Measurements from ENCODE around the gene SPPL3.

Gene SPPL3

DNA sequence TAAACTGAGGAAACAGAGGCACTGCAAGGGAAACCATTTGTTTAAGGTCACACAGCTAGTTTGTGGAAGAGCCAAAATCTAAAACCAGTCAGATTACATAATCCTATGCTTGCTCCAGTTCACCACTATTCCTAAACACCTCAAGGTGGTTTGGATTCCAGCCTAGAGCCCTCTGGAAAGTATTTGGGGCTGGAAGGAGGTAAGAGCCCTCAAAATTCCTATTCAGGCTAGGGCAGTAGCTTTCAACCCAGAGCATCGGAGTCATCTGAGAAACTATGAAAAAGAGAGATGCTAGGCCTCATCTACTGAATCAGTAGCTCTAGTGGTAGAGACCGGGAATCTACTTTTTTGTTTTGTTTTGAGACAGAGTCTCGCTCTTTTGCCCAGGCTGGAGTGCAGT lies 16.0 kb upstream of the SPPL3 start:
- no peak overlapping the region for H3K27ac ChIP-seq
- H3K27me3 ChIP-seq: no peaks in the 10 kb centered on the region
- peaks cover 3% of the 10 kb centered on the region for H3K9me3 ChIP-seq
- TF ChIP-seq, protein P1, sequence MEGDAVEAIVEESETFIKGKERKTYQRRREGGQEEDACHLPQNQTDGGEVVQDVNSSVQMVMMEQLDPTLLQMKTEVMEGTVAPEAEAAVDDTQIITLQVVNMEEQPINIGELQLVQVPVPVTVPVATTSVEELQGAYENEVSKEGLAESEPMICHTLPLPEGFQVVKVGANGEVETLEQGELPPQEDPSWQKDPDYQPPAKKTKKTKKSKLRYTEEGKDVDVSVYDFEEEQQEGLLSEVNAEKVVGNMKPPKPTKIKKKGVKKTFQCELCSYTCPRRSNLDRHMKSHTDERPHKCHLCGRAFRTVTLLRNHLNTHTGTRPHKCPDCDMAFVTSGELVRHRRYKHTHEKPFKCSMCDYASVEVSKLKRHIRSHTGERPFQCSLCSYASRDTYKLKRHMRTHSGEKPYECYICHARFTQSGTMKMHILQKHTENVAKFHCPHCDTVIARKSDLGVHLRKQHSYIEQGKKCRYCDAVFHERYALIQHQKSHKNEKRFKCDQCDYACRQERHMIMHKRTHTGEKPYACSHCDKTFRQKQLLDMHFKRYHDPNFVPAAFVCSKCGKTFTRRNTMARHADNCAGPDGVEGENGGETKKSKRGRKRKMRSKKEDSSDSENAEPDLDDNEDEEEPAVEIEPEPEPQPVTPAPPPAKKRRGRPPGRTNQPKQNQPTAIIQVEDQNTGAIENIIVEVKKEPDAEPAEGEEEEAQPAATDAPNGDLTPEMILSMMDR (IDR thresholded peaks at IDR 0.05): no peak
- H3K4me1 ChIP-seq (ENCODE audit: control insufficient read depth in 1 of 2, insufficient read depth in 1 of 2, low read depth in 1 of 2, low read length in 1 of 2): no peaks in the 10 kb centered on the region
- no peaks in the 10 kb centered on the region for H3K36me3 ChIP-seq
- H3K4me3 ChIP-seq (ENCODE audit: low read depth in 1 of 2, low read length in 1 of 2): no peak overlapping the region

DNA sequence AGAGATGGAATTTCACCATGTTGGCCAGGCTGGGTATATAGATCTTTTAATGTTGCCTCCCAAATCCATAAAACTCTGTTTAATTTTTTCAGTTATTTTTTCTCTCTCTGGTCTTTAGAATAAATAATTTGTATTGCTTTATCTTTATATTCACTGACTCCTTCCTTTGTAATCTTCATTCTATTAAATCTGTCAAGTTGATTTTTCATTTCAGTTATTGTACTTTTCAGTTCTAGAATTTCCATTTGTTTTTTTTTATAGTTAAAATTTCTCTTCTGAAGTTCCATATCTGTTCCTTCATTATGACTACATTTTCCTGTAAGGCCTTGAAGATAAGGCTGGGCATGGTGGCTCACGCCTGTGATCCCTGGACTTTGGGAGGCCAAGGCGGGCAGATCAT lies 13.6 kb upstream of the SPPL3 start:
- Histone ChIP-seq H3K27me3 (no peaks in the 10 kb centered on the region), H3K4me1 (ENCODE audit: control insufficient read depth in 1 of 2, insufficient read depth in 1 of 2, low read depth in 1 of 2, low read length in 1 of 2) (no peaks in the 10 kb centered on the region), H3K9me3 (peaks cover 3% of the 10 kb centered on the region), H3K27ac (no peak overlapping the region), H3K4me3 (ENCODE audit: low read depth in 1 of 2, low read length in 1 of 2) (no peak overlapping the region), H3K36me3 (no peaks in the 10 kb centered on the region)
- TF ChIP-seq, protein P1 (IDR thresholded peaks at IDR 0.05): no peak

DNA sequence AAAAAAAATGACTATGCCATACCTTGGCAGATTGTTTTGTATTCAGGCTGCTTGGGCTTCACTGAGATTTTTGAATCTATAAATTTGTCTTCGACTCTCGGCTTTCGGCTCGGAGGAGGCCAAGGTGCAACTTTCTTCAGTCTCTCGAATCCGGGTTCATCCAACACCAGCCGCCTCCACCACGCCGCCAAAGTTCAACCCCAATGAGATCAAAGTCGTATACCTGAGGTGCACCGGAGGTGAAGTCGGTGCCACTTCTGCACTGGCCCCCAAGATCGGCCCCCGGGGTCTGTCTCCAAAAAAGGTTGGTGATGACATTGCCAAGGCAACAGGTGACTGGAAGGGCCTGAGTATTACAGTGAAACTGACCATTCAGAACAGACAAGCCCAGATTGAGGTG lies 12.4 kb upstream of the SPPL3 start:
- Histone ChIP-seq H3K27ac (no peak overlapping the region), H3K4me1 (ENCODE audit: control insufficient read depth in 1 of 2, insufficient read depth in 1 of 2, low read depth in 1 of 2, low read length in 1 of 2) (no peaks in the 10 kb centered on the region), H3K36me3 (no peaks in the 10 kb centered on the region), H3K4me3 (ENCODE audit: low read depth in 1 of 2, low read length in 1 of 2) (no peak overlapping the region), H3K9me3 (peaks cover 3% of the 10 kb centered on the region), H3K27me3 (no peaks in the 10 kb centered on the region)
- TF ChIP-seq, protein P1 (IDR thresholded peaks at IDR 0.05): no peak

DNA sequence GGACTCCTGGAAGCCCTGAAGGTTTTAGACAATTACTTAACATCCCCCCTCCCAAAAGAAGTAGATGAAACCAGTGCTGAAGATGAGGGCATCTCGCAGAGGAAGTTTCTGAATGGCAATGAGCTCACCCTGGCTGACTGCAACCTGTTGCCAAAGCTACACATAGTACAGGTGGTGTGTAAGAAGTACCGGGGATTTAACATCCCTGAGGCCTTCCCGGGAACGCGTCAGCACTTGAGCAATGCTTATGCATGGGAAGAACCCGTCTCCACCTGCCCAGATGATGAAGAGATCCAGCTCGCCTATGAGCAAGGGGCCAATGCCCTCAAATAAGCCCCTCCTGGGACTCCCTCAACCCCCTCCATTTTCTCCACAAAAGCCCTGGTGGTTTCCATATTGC lies 10.6 kb upstream of the SPPL3 start:
- TF ChIP-seq, protein P1 (IDR thresholded peaks at IDR 0.05): no peak
- Histone ChIP-seq H3K9me3 (peaks cover 3% of the 10 kb centered on the region), H3K4me3 (ENCODE audit: low read depth in 1 of 2, low read length in 1 of 2) (no peak overlapping the region), H3K27me3 (no peaks in the 10 kb centered on the region), H3K4me1 (ENCODE audit: control insufficient read depth in 1 of 2, insufficient read depth in 1 of 2, low read depth in 1 of 2, low read length in 1 of 2) (no peaks in the 10 kb centered on the region), H3K36me3 (no peaks in the 10 kb centered on the region), H3K27ac (no peak overlapping the region)

DNA sequence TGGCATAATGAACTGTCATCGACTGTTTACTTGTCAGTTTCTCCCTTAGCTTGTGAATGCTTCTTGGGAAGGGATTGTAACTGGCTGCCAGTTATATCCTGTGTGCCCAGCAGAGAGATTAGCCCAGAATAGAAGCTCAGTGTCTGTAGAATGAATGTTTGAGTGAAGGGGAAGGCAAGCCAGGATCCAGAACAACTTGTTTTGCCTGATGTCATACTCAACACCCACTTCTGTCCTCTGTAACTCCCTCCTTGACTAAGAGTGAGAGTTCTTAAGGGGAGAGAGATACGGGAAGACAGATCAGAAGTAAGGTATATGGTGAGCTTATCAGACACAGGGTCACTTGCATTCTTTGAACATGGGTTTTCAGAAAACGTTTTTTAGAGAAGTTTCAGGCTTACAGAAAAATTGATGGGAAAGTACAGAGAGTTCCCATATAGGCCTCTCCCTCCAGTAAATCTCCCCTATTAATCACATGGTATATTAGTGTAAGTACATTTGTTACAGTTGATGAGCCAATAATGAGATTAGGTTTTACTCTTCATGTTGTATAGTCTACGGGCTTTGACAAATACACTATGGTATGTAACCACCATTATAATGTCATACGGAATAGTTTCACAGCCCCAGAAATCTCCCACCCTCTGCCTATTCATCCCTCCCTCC lies 5.6 kb upstream of the SPPL3 start:
- TF ChIP-seq, protein P1 (IDR thresholded peaks at IDR 0.05): no peak
- H3K4me3 ChIP-seq (ENCODE audit: low read depth in 1 of 2, low read length in 1 of 2): no peak overlapping the region
- no peak overlapping the region for H3K27ac ChIP-seq
- no peaks in the 10 kb centered on the region for H3K36me3 ChIP-seq
- H3K4me1 ChIP-seq (ENCODE audit: control insufficient read depth in 1 of 2, insufficient read depth in 1 of 2, low read depth in 1 of 2, low read length in 1 of 2): peaks cover under 1 to 3% of the 10 kb centered on the region in 2 experiments
- no peaks in the 10 kb centered on the region for H3K27me3 ChIP-seq
- H3K9me3 ChIP-seq: no peaks in the 10 kb centered on the region

Data from neutrophil (primary cell).